DOHH2 (cell line): ENCODE data around the gene LYPD6B.

Experiments
- EZH2phosphoT487 ChIP-seq: fragments of 200-600 bp; sonication (generic); IDR thresholded peaks from 2 replicates; pipeline ENCODE4 v1.6.1; 2017; ENCODE audit warnings: borderline replicate concordance, mild to moderate bottlenecking, antibody characterized with exemption, low read length, moderate library complexity, mixed read lengths
- TF ChIP-seq, protein P1 (sequence below): fragments of 200-600 bp; sonication (generic); IDR thresholded peaks from one replicate; pipeline ENCODE4 v1.5.1; 2014; ENCODE audit warnings: antibody characterized with exemption, mild to moderate bottlenecking, low read depth, low read length; ENCODE audit not compliant: poor library complexity, severe bottlenecking

DNA sequence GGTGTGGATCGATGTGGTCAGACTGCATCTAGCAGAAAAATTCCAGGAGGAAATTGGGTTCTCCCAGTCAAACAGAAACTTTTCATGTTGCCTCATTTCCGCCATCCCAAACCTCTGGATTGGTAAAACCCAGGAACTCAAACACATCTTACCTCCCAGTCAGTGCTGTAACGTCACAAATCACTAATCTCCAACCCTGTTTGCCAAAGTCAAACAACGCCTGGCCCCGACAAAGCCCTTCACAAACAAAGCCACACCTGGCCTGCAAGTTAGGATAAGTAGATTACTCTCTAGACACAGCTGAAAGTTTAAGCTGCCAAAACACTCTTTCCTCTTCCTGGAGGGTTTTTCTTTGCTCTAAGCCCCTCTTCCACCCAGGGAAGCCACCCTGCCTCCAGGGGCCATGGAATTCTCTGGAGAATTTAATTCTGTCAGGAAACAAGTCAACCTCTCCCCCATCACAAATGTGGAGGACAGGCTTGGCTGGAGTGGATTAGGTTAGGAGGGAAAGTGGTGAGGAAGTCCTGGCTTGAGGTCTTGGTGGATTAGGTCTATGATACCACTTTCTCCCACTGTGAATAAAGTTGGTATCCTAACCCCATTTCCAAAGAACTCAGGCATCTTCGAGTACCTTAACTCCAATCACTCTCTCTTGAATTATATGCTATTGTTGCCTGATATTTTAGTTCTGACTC is 86.7 kb downstream of the LYPD6B start:
- TF ChIP-seq, protein P1, sequence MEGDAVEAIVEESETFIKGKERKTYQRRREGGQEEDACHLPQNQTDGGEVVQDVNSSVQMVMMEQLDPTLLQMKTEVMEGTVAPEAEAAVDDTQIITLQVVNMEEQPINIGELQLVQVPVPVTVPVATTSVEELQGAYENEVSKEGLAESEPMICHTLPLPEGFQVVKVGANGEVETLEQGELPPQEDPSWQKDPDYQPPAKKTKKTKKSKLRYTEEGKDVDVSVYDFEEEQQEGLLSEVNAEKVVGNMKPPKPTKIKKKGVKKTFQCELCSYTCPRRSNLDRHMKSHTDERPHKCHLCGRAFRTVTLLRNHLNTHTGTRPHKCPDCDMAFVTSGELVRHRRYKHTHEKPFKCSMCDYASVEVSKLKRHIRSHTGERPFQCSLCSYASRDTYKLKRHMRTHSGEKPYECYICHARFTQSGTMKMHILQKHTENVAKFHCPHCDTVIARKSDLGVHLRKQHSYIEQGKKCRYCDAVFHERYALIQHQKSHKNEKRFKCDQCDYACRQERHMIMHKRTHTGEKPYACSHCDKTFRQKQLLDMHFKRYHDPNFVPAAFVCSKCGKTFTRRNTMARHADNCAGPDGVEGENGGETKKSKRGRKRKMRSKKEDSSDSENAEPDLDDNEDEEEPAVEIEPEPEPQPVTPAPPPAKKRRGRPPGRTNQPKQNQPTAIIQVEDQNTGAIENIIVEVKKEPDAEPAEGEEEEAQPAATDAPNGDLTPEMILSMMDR, result no peak
- TF ChIP-seq EZH2phosphoT487, result no peak
